Esophagus squamous epithelium (tissue), 5 donors: ENCODE results near the gene PUM1. TPM values are rescaled to one million over a fixed set of nuclear protein-coding genes. Genes with fewer than 3 reads are reported as not detected.

Experiments
- DNase-seq: peaks from one replicate; lab custom pipeline; 2025; lab: John Stamatoyannopoulos, UW
- H3K27ac ChIP-seq, 4 donors: fragments of 200-600 bp; sonication (generic); one replicate each; pipeline ENCODE4 v1.5.1; 2016 to 2019; ENCODE audit warnings: mild to moderate bottlenecking in 1 of 4
- H3K27me3 ChIP-seq, 4 donors: fragments of 200-600 bp; sonication (generic); 1 replicate in 3 of 4; 2 replicates in 1 of 4; pipeline versions ENCODE4 v1.5.1 to v1.6.0; 2017 to 2021; ENCODE audit warnings: antibody characterized with exemption in 1 of 4
- H3K36me3 ChIP-seq, 3 donors: fragments of 200-600 bp; sonication (generic); one replicate each; pipeline ENCODE4 v1.5.1; 2016 to 2019
- H3K4me1 ChIP-seq, 3 donors: fragments of 200-600 bp; sonication (generic); one replicate each; pipeline ENCODE4 v1.5.1; 2017 to 2019
- H3K4me3 ChIP-seq, 4 donors: fragments of 200-600 bp; sonication (generic); 1 replicate in 3 of 4; 2 replicates in 1 of 4; pipeline ENCODE4 v1.5.1; 2016 to 2019; ENCODE audit warnings: mild to moderate bottlenecking in 2 of 4, moderate library complexity in 1 of 4
- H3K9me3 ChIP-seq, 3 donors: fragments of 200-600 bp; sonication (generic); one replicate each; pipeline ENCODE4 v1.5.1; 2016 to 2019
- POLR2A ChIP-seq, 4 donors: fragments of 450-650 bp; IDR thresholded peaks; one replicate each; pipeline ENCODE4 v1.6.1; 2017; ENCODE audit warnings: antibody characterized with exemption in 4 of 4, mild to moderate bottlenecking in 4 of 4, moderate library complexity in 3 of 4
- WGBS, 2 donors: methylation state at CpG; one replicate each; pipeline ENCODE4 v1.1.5; 2018; 5-methylcytosine and 5-hydroxymethylcytosine counted together
- intact Hi-C: fragments of 100-400 bp; cut with DNase I; formaldehyde crosslinking; loops from one replicate; pipeline ENCODE4 v1.15.0; 2022
- total RNA-seq, 4 donors: library from RNA; depleted of rRNA; stranded (reverse); fragments of >200 nt; gene quantifications; one replicate each; pipeline ENCODE4 v1.1.0, GENCODE V29; 2016
- TF ChIP-seq, protein P1 (sequence below), 6 experiments: fragments of 450-650 bp in 4 of 6; fragments of 200-600 bp in 2 of 6; sonication (generic) in 2 of 6; IDR thresholded peaks; one replicate each; pipeline ENCODE4 v1.5.1; 2016 to 2019; ENCODE audit warnings: antibody characterized with exemption in 6 of 6, mild to moderate bottlenecking in 4 of 6, moderate library complexity in 4 of 6
- donor health status: DM: yes; HTN: yes; CAD: no.

PUM1 gene
- total RNA-seq, 4 donors from 2014 or later = 41.6 to 88.1 (median 53.9) TPM

DNA sequence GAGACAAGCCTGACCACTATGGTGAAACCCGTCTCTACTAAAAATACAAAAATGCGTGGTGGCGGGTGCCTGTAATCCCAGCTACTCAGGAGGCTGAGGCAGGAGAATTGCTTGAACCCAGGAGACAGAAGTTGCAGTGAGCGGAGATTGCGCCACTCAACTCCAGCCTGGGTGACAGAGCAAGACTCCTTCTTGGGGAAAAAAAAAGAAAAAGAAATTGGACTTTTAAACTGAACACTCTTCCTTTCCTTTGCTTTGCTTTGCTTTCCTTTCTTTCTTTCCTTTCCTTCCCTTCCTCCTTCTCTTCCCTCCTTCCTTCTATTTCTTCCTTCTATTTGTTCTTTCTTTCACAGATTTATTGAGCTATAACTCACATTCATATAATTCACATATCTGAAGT, 43.3 kb upstream of the PUM1 start:
- no peak for DNase-seq
- Histone ChIP-seq H3K9me3 (no peaks in the 10 kb centered on the region), H3K27me3 (no peaks in the 10 kb centered on the region), H3K4me1 (peaks cover 0 to 21% (median 8%) of the 10 kb centered on the region in 3 donors), H3K4me3 (no peak overlapping the region), H3K36me3 (no peaks in the 10 kb centered on the region), H3K27ac (no peak overlapping the region)
- intact Hi-C loops = no loop called here
- no peak for TF ChIP-seq POLR2A (IDR thresholded peaks at IDR 0.05)
- TF ChIP-seq, protein P1, sequence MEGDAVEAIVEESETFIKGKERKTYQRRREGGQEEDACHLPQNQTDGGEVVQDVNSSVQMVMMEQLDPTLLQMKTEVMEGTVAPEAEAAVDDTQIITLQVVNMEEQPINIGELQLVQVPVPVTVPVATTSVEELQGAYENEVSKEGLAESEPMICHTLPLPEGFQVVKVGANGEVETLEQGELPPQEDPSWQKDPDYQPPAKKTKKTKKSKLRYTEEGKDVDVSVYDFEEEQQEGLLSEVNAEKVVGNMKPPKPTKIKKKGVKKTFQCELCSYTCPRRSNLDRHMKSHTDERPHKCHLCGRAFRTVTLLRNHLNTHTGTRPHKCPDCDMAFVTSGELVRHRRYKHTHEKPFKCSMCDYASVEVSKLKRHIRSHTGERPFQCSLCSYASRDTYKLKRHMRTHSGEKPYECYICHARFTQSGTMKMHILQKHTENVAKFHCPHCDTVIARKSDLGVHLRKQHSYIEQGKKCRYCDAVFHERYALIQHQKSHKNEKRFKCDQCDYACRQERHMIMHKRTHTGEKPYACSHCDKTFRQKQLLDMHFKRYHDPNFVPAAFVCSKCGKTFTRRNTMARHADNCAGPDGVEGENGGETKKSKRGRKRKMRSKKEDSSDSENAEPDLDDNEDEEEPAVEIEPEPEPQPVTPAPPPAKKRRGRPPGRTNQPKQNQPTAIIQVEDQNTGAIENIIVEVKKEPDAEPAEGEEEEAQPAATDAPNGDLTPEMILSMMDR (IDR thresholded peaks at IDR 0.05) = no peak
- WGBS, 2 donors = 86 to 92% methylated on average over 5 of the region's 5 CpGs

DNA sequence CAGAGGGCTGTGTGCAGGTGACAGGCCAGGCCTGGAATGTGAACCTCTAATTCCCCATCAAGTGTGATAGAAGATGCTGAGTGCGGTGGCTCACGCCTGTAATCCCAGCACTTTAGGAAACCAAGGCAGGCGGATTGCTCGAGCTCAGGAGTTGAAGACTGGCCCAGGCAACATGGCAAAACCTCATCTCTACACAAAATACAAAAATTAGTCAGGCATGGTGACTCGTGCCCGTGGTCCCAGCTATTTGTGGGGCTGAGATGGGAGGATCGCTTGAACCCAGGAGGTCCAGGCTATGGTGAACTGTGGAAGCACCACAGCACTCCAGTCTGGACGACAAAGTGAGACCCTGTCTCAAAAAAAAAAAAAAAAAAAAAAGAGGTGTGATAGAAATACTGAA, 40.1 kb upstream of the PUM1 start:
- TF ChIP-seq POLR2A (IDR thresholded peaks at IDR 0.05) = no peak
- TF ChIP-seq, protein P1 (IDR thresholded peaks at IDR 0.05) = no peak
- Histone ChIP-seq H3K27me3 (no peaks in the 10 kb centered on the region), H3K36me3 (no peaks in the 10 kb centered on the region), H3K27ac (no peak overlapping the region), H3K4me1 (peaks cover 12 to 26% (median 17%) of the 10 kb centered on the region in 3 donors), H3K9me3 (no peaks in the 10 kb centered on the region), H3K4me3 (no peak overlapping the region)
- no peak for DNase-seq
- 78 to 87% methylated on average over 4 to 7 of the region's 8 CpGs for WGBS, 2 donors
- intact Hi-C loops = no loop called here

DNA sequence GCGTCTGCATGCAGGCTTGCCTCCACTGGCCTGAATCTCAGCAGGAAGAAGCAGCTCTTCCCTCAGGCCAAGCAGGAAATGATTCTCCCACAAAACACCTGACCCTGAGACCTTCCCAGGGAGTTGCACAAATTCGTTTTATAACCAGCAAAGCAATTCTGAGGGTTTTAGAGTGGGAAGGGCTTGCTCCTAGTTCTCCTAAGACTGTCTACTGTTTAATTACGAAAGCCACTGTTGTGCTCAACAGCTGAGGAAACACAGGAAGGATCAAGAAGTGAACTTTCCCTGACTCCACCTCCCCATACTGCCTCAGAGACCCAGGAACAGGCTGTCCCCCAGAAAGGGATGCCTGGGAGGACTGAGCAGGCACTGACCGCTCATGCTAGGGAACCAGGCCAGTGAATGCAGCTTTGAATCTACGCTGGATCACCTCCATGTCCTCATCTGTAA, 37.0 kb upstream of the PUM1 start:
- peaks cover 12 to 39% (median 17%) of the 10 kb centered on the region in 3 donors for H3K4me1 ChIP-seq
- WGBS, 2 donors = 29 to 35% methylated on average over 5 of the region's 5 CpGs
- TF ChIP-seq, protein P1 (IDR thresholded peaks at IDR 0.05) = no peak
- TF ChIP-seq POLR2A (IDR thresholded peaks at IDR 0.05) = no peak

DNA sequence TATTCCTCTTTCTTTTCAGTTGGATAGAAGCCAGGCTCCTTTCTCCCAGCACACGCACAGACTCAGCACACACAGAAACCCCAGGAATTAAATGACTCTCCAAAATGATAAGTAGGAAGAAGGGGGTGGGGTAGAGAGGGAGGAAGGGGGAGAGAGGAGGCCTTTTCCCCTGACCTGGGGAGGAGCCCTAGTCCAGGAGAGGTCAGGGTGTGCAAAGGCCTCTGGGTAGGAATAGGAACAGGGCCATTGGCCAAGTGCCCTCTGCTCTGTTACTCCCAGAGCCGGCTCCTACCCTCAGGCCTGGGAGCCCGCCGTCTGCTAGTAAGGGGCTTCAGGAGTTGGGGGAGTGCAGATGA, 35.6 kb upstream of the PUM1 start:
- no peaks in the 10 kb centered on the region for H3K27me3 ChIP-seq
- no peaks in the 10 kb centered on the region for H3K9me3 ChIP-seq
- H3K36me3 ChIP-seq = no peaks in the 10 kb centered on the region
- H3K4me1 ChIP-seq = peaks cover 12 to 39% (median 17%) of the 10 kb centered on the region in 3 donors
- H3K4me3 ChIP-seq = no peak overlapping the region
- peak overlapping the region; percentile 43 to 78 (median 53) for H3K27ac ChIP-seq
- TF ChIP-seq, protein P1 (IDR thresholded peaks at IDR 0.05) = no peak
- TF ChIP-seq POLR2A (IDR thresholded peaks at IDR 0.05) = no peak
- WGBS, 2 donors = 22 to 33% methylated on average over 4 of the region's 4 CpGs
- intact Hi-C loops = no loop called here
- no peak for DNase-seq

More for the DNA sequence above, 37.0 kb upstream of the PUM1 start:
- no peaks in the 10 kb centered on the region for H3K9me3 ChIP-seq
- DNase-seq = no peak
- H3K27me3 ChIP-seq = no peaks in the 10 kb centered on the region
- H3K4me3 ChIP-seq = peak overlapping the region in 1 of 4 donors; percentile 10
- peak overlapping the region; percentile 74 to 80 (median 76) for H3K27ac ChIP-seq
- intact Hi-C loops = no loop called here
- H3K36me3 ChIP-seq = no peaks in the 10 kb centered on the region

DNA sequence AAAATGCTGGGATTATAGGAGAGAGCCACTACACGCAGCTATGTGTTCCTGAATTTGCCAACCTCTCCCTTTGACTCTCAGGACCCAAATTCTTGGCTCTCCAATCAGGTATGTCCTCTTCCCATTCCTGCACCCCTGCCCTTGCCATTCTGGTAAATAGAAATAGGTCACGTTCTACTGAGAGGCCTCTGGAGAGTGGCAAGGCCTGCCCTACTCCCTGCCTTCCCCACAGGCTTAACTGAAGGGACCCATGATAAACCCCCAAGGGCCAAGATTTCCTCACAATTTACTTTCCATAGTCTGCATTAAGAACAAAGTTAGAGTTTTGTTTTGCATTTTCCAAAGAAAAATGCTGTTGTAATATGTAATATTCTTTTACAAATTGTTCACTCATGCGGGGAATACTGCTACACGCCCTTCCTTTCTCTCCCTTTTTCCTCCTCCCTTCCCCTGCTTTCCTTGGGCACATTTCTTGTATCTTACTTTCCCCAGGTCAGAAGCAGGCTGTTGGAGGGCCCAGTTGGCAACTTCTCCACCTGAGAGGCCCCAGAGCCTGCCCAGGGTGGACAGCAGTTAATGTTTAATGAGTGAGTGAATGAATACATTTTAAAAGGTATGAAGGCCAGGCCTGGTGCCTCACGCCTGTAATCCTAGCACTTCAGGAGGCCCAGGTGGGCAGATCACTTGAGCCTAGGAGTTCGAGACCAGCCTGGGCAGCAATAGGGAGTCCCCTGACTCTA, 33.9 kb upstream of the PUM1 start:
- Histone ChIP-seq H3K27me3 (no peaks in the 10 kb centered on the region), H3K4me1 (peaks cover 12 to 39% (median 17%) of the 10 kb centered on the region in 3 donors), H3K27ac (no peak overlapping the region), H3K36me3 (no peaks in the 10 kb centered on the region), H3K9me3 (no peaks in the 10 kb centered on the region), H3K4me3 (no peak overlapping the region)
- TF ChIP-seq, protein P1 (IDR thresholded peaks at IDR 0.05) = no peak
- TF ChIP-seq POLR2A (IDR thresholded peaks at IDR 0.05) = no peak
- intact Hi-C loops = no loop called here
- DNase-seq = no peak
- WGBS, 2 donors = 71 to 73% methylated on average over 6 of the region's 6 CpGs
